Uterus (tissue), 4 donors: ENCODE measurements around the gene INTS15. TPM values are rescaled to one million over a fixed set of nuclear protein-coding genes. Genes with fewer than 3 reads are reported as not detected.

Experiments
- DNase-seq, 2 donors: peaks; one replicate each; pipeline ENCODE4 v3.0.0-alpha.2; 2019 to 2020
- H3K27ac ChIP-seq, 2 donors: fragments of 200-600 bp; sonication (generic); 1 replicate in 1 of 2; 2 replicates in 1 of 2; pipeline ENCODE4 v1.5.1; 2016 to 2018
- H3K27me3 ChIP-seq, 2 donors: fragments of 200-600 bp; sonication (generic); one replicate each; pipeline ENCODE4 v1.5.1; 2018 to 2019; ENCODE audit warnings: control low read depth in 1 of 2
- H3K36me3 ChIP-seq, 2 donors: fragments of 200-600 bp; sonication (generic); one replicate each; pipeline ENCODE4 v1.5.1; 2019; ENCODE audit warnings: control low read depth in 1 of 2
- H3K4me1 ChIP-seq, 2 donors: fragments of 200-600 bp; sonication (generic); one replicate each; pipeline ENCODE4 v1.5.1; 2018 to 2019; ENCODE audit warnings: control low read depth in 1 of 2
- H3K4me3 ChIP-seq, 2 donors: fragments of 200-600 bp; sonication (generic); 1 replicate in 1 of 2; 2 replicates in 1 of 2; pipeline ENCODE4 v1.5.1; 2018 to 2019; ENCODE audit warnings: mild to moderate bottlenecking in 1 of 2
- H3K9me3 ChIP-seq, 2 donors: fragments of 200-600 bp; sonication (generic); one replicate each; pipeline ENCODE4 v1.5.1; 2019; ENCODE audit warnings: control low read depth in 1 of 2
- CTCF ChIP-seq, 4 experiments: fragments of 200-600 bp in 2 of 4; fragments of 450-650 bp in 2 of 4; sonication (generic) in 2 of 4; IDR thresholded peaks; one replicate each; pipeline ENCODE4 v1.5.1; 2016 to 2019; ENCODE audit warnings: antibody characterized with exemption in 4 of 4, mild to moderate bottlenecking in 2 of 4, moderate library complexity in 1 of 4
- POLR2A ChIP-seq, 2 donors: fragments of 450-650 bp; IDR thresholded peaks; one replicate each; pipeline ENCODE4 v1.6.1; 2016; ENCODE audit warnings: antibody characterized with exemption in 2 of 2, mild to moderate bottlenecking in 1 of 2, moderate library complexity in 1 of 2
- intact Hi-C: fragments of 100-400 bp; cut with DNase I; formaldehyde crosslinking; loops from one replicate; pipeline ENCODE4 v1.15.1; 2023; ENCODE audit warnings: low total_unique reads
- total RNA-seq, 4 donors: library from RNA; depleted of rRNA in 3 of 4; stranded (reverse); fragments of >200 nt in 3 of 4; gene quantifications; one replicate each; pipeline versions ENCODE4 v1.1.0 to v1.2.4, GENCODE V29; 2014 to 2023
- donor health status: DM: yes; HTN: yes; CAD: no.

The INTS15 gene
- total RNA-seq, 4 donors from 2014 or later: 7.6 to 44.1 (median 23.9) TPM

- intact Hi-C loops: no loop called here
- DNase-seq: no peak
- Histone ChIP-seq H3K4me1 (peaks cover 0 to 7% of the 10 kb centered on the region in 2 donors), H3K36me3 (no peaks in the 10 kb centered on the region), H3K4me3 (no peak overlapping the region), H3K27me3 (no peaks in the 10 kb centered on the region), H3K27ac (no peak overlapping the region), H3K9me3 (no peaks in the 10 kb centered on the region)
- no peak for TF ChIP-seq CTCF (IDR thresholded peaks at IDR 0.05)
- no peak for TF ChIP-seq POLR2A (IDR thresholded peaks at IDR 0.05)
Observed at GRCh38 chr7:6618621-6619020, 28.8 kb downstream of the INTS15 start.

GRCh38 chr7:6619961-6620360, 30.1 kb downstream of the INTS15 start:
- no peak overlapping the region for H3K27ac ChIP-seq
- intact Hi-C loops: no loop called here
- H3K4me1 ChIP-seq: peaks cover 0 to 7% of the 10 kb centered on the region in 2 donors
- H3K9me3 ChIP-seq: no peaks in the 10 kb centered on the region
- TF ChIP-seq CTCF (IDR thresholded peaks at IDR 0.05): no peak
- no peak for TF ChIP-seq POLR2A (IDR thresholded peaks at IDR 0.05)
- no peaks in the 10 kb centered on the region for H3K27me3 ChIP-seq
- H3K4me3 ChIP-seq: no peak overlapping the region
- no peaks in the 10 kb centered on the region for H3K36me3 ChIP-seq
- DNase-seq: no peak

- H3K27ac ChIP-seq: no peak overlapping the region
- H3K4me1 ChIP-seq: no peaks in the 10 kb centered on the region
- no peaks in the 10 kb centered on the region for H3K9me3 ChIP-seq
- DNase-seq: no peak
- H3K4me3 ChIP-seq: no peak overlapping the region
- intact Hi-C loops: no loop called here
- H3K27me3 ChIP-seq: no peaks in the 10 kb centered on the region
- TF ChIP-seq CTCF (IDR thresholded peaks at IDR 0.05) (no peak), POLR2A (IDR thresholded peaks at IDR 0.05) (no peak)
- no peaks in the 10 kb centered on the region for H3K36me3 ChIP-seq
Observed at GRCh38 chr7:6621195-6622133, 31.6 kb downstream of the INTS15 start.

- no peak overlapping the region for H3K4me3 ChIP-seq
- no peaks in the 10 kb centered on the region for H3K27me3 ChIP-seq
- H3K36me3 ChIP-seq: no peaks in the 10 kb centered on the region
- H3K27ac ChIP-seq: no peak overlapping the region
- no peak for DNase-seq
- no peaks in the 10 kb centered on the region for H3K9me3 ChIP-seq
- intact Hi-C loops: no loop called here
- H3K4me1 ChIP-seq: no peaks in the 10 kb centered on the region
- TF ChIP-seq CTCF (IDR thresholded peaks at IDR 0.05): no peak
- TF ChIP-seq POLR2A (IDR thresholded peaks at IDR 0.05): no peak
Observed at GRCh38 chr7:6622134-6622710, 32.4 kb downstream of the INTS15 start.

GRCh38 chr7:6623589-6624245, 33.9 kb downstream of the INTS15 start:
- no peaks in the 10 kb centered on the region for H3K9me3 ChIP-seq
- no peak overlapping the region for H3K4me3 ChIP-seq
- no peaks in the 10 kb centered on the region for H3K36me3 ChIP-seq
- no peak for TF ChIP-seq CTCF (IDR thresholded peaks at IDR 0.05)
- no peak for TF ChIP-seq POLR2A (IDR thresholded peaks at IDR 0.05)
- DNase-seq: no peak
- no peak overlapping the region for H3K27ac ChIP-seq
- no peaks in the 10 kb centered on the region for H3K27me3 ChIP-seq
- H3K4me1 ChIP-seq: no peaks in the 10 kb centered on the region
- intact Hi-C loops: no loop called here
